COLO668 (cell line): ENCODE data around the gene RASGRP3.

Experiments
- DNase-seq: peaks from one replicate; lab custom pipeline; 2025; ENCODE audit not compliant: unreplicated experiment; lab: John Stamatoyannopoulos, UW

The RASGRP3 gene

GRCh38 chr2:33491441-33492084, 15.1 kb downstream of the RASGRP3 start:
- DNase-seq = no peak

GRCh38 chr2:33492399-33493134, 16.1 kb downstream of the RASGRP3 start:
- no peak for DNase-seq

DNA sequence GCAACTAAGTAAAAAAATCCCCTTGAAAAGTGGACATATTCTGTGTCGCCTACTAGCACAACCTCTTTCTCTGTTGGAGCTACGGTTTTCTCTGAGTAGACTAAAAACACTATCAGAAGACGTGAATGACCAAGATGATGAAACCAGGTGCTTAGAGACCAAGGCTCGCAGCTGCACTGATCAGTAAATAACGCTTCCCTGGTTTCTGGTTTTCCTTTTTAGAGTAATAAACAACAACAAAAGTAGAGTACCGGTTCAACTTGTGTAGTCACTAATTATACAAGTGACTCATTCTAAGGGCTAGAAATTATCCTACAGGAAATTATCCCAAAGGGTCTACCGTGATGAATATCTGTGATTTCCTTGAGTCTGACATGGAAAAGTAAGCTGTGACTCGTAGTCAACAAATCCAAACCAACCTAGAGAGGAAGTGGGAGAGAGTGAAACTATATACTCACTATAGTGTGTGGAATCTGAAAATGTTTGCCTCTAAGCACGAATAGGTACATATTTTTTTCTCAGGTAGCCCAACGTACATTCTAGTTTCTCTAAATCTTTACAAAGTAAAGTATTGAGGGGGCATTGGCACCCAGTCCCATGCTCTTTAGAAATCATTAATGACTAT, 17.8 kb downstream of the RASGRP3 start:
- no peak for DNase-seq

DNA sequence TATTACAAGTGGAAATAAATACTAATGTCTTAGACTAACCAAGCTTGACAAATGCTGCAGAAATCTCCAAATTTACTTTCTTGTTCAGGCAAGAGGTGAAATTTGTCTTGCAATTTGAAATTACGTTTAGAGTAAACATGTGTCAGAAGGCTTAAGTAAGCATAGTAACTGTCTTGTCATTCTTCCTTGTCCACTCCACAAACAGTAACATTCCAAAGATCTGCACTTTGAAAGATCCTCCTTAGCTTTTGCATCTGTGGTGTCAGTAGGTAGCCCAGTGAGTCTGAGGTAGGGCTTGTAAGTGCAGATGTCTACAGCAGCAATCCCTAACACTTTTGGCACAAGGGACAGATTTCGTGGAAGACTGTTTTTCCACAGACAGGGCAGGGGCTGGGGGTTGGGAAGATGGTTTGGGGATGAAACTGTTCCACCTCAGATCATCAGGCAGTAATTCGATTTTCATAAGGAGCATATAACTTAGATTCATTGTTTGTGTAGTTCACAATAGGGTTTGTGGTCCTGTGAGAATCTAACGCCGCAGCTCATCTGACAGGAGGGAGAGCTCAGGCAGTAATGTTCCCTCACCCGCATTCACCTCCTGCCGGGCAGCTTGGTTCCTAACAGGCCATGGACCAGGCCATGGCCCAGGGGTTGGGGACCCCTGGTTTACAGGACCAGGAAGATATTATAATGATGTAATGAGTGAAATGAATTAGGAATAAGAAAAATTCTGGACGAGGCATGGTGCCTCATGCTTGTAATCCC, 18.6 kb downstream of the RASGRP3 start:
- DNase-seq = no peak

DNA sequence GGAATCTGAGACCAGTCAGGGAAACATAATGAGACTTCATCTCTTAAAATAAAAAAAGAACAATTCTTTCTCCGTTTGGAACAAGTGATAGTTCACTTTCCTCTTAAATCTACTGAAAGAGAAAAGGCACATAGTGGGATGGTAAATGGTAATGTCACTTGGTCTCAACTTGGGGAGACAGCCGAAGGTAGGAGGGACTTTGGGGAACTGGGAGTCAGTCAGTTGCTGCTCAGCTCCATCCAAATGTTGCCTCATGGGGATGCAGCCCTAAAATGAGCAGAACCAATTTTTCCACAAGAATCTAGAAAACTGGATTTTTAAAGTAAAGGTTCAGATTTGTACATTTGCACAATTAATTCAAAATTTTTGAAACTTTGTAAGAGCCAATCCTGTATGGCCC, 19.2 kb downstream of the RASGRP3 start:
- no peak for DNase-seq

DNA sequence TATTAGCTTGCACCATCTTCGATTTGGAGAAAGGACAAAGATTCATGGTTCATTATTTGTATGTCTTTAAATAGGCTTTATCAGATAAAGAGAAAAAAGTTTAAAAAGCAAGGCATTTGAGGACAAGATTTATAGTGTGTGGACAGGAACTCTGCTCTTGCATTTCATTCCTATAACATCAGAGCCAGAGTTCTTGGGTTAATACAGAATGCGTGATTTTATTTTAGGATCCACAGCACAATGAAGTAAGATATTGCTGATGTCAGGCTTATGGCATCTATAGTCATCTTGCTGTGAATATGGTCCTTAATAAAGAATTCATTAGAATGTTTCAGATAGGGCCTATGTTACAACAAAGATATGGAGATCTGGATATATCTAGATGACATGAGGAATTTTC, 19.7 kb downstream of the RASGRP3 start:
- no peak for DNase-seq

DNA sequence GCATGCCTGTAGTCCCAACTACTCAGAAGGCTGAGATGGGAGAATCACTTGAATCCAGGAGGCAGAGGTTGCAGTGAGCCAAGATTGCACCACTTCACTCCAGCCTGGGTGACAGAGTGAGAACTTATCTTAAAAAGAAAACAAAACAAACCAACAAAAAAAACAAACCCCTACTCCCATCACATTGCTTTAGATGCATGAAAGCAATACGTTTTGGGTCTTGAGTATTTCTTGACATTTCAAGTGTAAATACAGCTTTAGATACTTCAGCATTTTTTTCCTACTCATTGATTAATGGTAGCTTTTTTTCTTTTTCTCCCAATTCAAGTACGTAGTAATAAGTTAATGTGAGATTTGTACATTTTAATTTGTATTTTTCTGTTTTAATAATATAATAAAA, 20.3 kb downstream of the RASGRP3 start:
- no peak for DNase-seq

DNA sequence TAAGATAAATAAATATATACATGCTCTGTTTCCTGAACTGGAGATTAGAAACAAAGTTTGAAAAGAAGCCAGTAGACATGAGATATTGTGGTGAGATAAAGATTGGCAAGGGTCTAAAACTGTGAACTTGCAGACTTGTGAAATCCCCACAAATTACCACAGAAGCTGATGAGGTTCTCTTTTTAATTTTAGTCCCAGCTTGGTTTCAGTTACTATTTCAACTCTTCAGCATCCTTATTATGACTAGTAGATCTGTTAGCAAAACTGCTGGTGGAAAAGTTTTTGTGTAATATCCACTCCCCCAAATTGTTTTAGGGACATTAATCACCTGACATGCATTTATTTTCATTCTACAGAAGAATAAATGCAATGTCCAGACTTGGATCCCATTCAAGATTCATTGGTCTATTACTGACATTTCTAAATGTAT, 20.8 kb downstream of the RASGRP3 start:
- DNase-seq = no peak

- DNase-seq = no peak
Observed at GRCh38 chr2:33498291-33498956, 22.0 kb downstream of the RASGRP3 start.

DNA sequence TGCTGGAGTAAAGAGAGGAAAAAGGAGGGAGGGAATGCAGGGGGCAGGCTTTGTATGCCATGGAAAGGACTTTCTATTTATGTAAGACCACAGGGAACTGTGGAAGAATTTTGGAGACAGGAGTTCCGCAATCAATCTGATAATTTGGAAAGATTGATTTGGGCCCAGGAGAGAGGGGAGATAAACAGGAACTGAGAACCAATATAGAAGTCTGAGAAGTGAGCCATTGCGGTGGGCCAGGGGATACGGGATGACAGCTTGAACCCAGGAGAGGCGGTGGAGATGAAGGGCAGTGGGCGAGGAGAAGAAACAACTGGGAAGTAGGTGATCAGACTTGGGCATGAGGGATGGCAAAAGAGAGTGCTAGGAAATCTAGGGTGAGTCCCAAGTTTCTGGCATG, 23.7 kb downstream of the RASGRP3 start:
- no peak for DNase-seq

DNA sequence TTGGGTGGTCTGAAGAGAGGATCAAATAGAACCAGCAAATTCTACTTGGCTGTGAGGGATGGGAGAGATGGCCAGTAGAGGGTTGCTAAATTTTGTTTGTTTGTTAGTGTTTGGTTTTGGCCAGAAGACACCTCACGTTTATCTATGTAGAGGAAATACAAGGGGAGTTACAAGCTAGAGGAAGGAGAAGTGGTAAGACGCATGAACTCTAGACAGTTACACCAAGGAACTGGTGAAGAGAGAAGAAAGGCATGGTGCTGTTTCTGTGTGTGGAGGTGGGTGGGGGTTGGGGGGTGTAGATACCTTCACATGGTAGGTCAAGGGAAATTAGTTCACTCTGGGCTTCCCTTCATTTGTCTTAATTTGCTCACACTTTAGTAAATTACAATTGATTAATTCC, 25.6 kb downstream of the RASGRP3 start:
- DNase-seq = no peak

DNA sequence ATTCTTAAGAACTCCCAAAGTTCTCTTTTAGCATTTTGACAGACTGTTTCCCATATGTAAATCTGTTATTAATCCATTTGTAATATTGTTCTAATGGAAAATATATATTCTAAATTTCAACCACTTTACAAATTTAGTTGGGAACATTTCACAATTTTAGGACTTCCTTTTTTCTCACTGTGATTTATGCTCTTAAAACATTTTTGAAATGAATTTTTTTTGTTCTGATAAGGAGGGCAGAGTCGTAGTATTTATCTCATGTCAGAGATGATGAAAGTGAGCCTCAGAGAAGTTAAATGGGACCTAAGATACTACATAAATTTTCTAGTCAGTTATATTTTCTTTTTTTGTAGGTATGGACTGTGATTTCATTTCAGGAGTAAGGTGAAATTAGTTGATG, 26.6 kb downstream of the RASGRP3 start:
- no peak for DNase-seq

GRCh38 chr2:33505966-33506365, 29.5 kb downstream of the RASGRP3 start:
- DNase-seq = no peak

DNA sequence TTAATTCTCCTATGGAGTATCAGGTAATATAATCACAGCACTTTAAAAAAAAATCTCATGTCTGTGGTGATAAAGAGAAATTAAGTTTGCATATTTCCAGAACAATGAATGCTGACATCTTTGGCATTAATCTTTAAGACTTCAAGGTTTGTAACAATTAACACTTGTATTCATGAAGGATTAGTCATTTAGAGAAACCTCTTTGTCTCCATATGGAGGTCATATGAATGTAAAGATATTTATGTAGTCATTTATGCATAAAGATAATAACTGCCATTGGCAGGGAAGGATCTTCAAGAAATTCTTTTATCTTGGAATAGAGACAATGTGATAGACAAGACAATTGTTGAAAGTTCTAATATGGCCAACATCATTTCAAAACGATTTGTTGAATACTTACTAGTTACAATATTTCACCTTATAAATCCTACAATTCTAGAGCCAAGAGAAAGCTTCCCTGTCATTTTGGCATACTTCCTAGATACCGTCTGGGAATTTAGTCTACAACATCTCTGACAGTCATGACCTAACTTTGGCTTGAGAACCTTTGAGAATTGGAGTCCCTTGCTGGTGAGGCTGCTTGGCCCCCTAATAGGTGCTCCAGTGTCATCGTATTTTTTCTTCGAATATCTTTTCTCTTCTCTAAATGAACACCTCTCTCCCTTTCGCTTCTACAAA, 33.6 kb downstream of the RASGRP3 start:
- no peak for DNase-seq

DNA sequence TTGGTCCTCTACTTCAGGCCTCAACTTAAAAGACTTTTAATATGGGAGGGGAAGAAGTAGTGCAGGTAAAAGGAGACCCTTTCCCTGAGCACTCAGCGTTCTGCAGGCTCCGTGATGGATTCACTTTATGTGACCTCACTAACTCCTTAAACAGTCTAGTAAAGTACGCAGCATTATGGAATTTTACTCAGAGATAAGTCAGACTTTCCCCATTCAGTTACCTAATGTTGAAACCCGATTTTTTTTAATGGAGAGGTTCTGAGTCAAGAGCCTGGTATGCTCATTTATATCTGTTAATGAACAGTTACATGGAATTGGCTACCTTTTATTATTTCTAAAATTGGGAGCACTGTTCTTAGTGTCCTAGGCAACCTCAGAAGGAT, 34.1 kb downstream of the RASGRP3 start:
- no peak for DNase-seq

DNA sequence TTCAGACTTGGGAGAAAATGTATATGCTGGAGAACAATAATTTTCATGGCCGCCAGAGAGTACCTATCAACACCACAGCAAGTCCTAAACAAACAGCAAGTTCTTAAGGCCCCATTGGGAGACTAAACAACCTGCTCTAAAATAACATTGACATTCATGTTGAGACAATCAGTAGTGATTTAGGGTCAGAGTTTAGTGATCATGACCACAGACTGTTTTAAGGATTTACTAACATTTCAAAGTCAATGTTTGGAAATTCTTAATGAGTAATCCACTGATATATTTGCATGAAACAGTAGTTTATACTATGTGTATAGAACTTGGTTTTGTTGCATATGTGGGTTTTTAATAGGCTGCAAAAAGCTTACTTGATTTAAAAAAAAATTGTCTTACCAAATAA, 34.7 kb downstream of the RASGRP3 start:
- DNase-seq = no peak

DNA sequence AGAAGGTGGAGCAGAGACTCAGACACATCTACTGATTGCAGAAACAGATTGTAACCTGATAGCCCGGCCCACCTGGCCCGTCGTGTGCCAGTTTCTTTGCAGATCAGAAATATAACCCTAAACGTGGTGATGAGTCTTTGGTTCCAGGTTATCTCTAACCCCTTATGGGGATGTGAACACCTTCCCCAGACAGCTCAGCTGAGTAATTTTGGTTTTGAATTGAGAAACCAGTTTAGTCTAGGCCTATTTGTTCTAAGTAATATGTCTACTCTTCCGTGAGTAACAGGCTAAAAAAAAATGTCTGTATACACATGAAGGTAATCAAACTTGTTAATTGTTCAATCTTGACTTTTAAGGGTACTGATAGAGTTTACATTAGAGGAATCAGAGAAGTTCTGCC, 35.7 kb downstream of the RASGRP3 start:
- peak; percentile 43 for DNase-seq

- DNase-seq = no peak
Observed at GRCh38 chr2:33513480-33513879, 37.0 kb downstream of the RASGRP3 start.

- DNase-seq = no peak
Observed at GRCh38 chr2:33516456-33516995, 40.1 kb downstream of the RASGRP3 start.

DNA sequence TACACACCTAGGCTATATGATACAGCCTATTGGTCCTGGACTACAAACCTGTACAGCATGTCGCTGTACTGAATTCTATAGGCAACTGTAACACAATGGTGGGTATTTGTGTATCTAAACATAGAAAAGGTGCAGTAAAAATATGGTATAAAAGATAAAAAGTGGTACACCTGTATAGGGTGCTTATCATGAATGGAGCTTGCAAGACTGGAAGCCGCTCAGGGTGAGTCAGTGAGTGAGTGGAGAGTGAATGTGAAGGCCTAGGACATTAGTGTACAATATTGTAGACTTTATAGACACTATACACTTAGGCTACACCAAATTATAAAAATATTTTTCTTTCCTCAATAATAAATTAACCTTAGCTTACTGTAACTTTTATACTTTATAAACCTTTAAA, 41.8 kb downstream of the RASGRP3 start:
- DNase-seq = no peak
